Urinary bladder (tissue), 4 donors: ENCODE data around the gene INF2. TPM values are rescaled to one million over a fixed set of nuclear protein-coding genes. Genes with fewer than 3 reads are reported as not detected.
"Not testable (repeated sequence)": the region's sequence is repeated elsewhere in the genome, so short reads cannot be mapped to it uniquely, and the experiment has no call there.

ENCODE experiments used
- DNase-seq: peaks from one replicate; pipeline ENCODE4 v3.0.0-alpha.2; 2015; ENCODE audit errors: extremely low spot score
- H3K27ac ChIP-seq: one replicate; pipeline ENCODE4 v1.5.1; 2013; ENCODE audit warnings: low read depth, mild to moderate bottlenecking, moderate library complexity
- H3K36me3 ChIP-seq: one replicate; pipeline ENCODE4 v1.6.1; 2013; ENCODE audit warnings: mild to moderate bottlenecking, moderate library complexity; ENCODE audit not compliant: insufficient read depth
- H3K4me1 ChIP-seq: one replicate; pipeline ENCODE4 v1.6.1; 2013; ENCODE audit warnings: mild to moderate bottlenecking, moderate library complexity; ENCODE audit not compliant: insufficient read depth
- H3K4me3 ChIP-seq: one replicate; pipeline ENCODE4 v1.5.1; 2013; ENCODE audit warnings: low read depth, low read length
- WGBS: extraction: QIAGEN DNeasy Blood & Tissue Kit; methylation state at CpG from one replicate; pipeline ENCODE4 v1.1.7; 2013; 5-methylcytosine and 5-hydroxymethylcytosine counted together
- polyA plus RNA-seq: library from polyadenylated mRNA; stranded (reverse); fragments of 200-250 nt; gene quantifications from one replicate; pipeline ENCODE4 v1.2.3, GENCODE V29; 2013
- total RNA-seq: library from RNA; depleted of rRNA; stranded (reverse); fragments of >200 nt; gene quantifications from one replicate; pipeline ENCODE4 v1.2.3, GENCODE V29; 2014
- donor health status: healthy with polysubstance abuse.
- donor health status: healthy.

Gene INF2
- total and polyA plus RNA-seq, 2 donors = 20.6 to 54.2 TPM

- no peaks in the 10 kb centered on the region for H3K4me1 ChIP-seq
- DNase-seq = no peak
- H3K4me3 ChIP-seq = no peak overlapping the region
- H3K27ac ChIP-seq = no peak overlapping the region
- 84% methylated on average over 20 of the region's 20 CpGs for WGBS
- no peaks in the 10 kb centered on the region for H3K36me3 ChIP-seq
These were observed 37.5 kb upstream of the INF2 start for GRCh38 chr14:104651876-104652260.

- no peaks in the 10 kb centered on the region for H3K36me3 ChIP-seq
- no peak for DNase-seq
- H3K4me3 ChIP-seq = no peak overlapping the region
- no peaks in the 10 kb centered on the region for H3K4me1 ChIP-seq
- no peak overlapping the region for H3K27ac ChIP-seq
- WGBS = 95% methylated on average over 9 of the region's 9 CpGs
These were observed 37.0 kb upstream of the INF2 start for GRCh38 chr14:104652386-104652785.

- 97% methylated on average over 52 of the region's 52 CpGs for WGBS
- not testable (repeated sequence) for H3K27ac ChIP-seq, DNase-seq, H3K4me3 ChIP-seq, H3K4me1 ChIP-seq, H3K36me3 ChIP-seq
These were observed 36.1 kb upstream of the INF2 start for GRCh38 chr14:104653130-104653920.

- Histone ChIP-seq H3K36me3 (no peaks in the 10 kb centered on the region), H3K4me3 (no peak overlapping the region), H3K27ac (no peak overlapping the region), H3K4me1 (no peaks in the 10 kb centered on the region)
- DNase-seq = no peak
- 83% methylated on average over 6 of the region's 6 CpGs for WGBS
These were observed 35.3 kb upstream of the INF2 start for GRCh38 chr14:104654119-104654518.

GRCh38 chr14:104655128-104655848, 34.1 kb upstream of the INF2 start:
- WGBS = 88% methylated on average over 14 of the region's 14 CpGs
- Histone ChIP-seq H3K4me3 (no peak overlapping the region), H3K36me3 (no peaks in the 10 kb centered on the region), H3K27ac (no peak overlapping the region), H3K4me1 (no peaks in the 10 kb centered on the region)
- DNase-seq = no peak

GRCh38 chr14:104656014-104656714, 33.3 kb upstream of the INF2 start:
- Histone ChIP-seq H3K27ac (no peak overlapping the region), H3K4me3 (no peak overlapping the region), H3K4me1 (no peaks in the 10 kb centered on the region), H3K36me3 (no peaks in the 10 kb centered on the region)
- 68% methylated on average over 29 of the region's 29 CpGs for WGBS
- DNase-seq = no peak

- WGBS = 63% methylated on average over 8 of the region's 8 CpGs
- Histone ChIP-seq H3K27ac (no peak overlapping the region), H3K4me1 (no peaks in the 10 kb centered on the region), H3K36me3 (no peaks in the 10 kb centered on the region), H3K4me3 (no peak overlapping the region)
- no peak for DNase-seq
These were observed 32.3 kb upstream of the INF2 start for GRCh38 chr14:104657101-104657524.

- no peaks in the 10 kb centered on the region for H3K4me1 ChIP-seq
These were observed 31.7 kb upstream of the INF2 start for GRCh38 chr14:104657563-104658324.

GRCh38 chr14:104658325-104658712, 31.1 kb upstream of the INF2 start:
- H3K4me1 ChIP-seq = no peaks in the 10 kb centered on the region
- DNase-seq = no peak
- no peaks in the 10 kb centered on the region for H3K36me3 ChIP-seq
- H3K4me3 ChIP-seq = no peak overlapping the region
- H3K27ac ChIP-seq = no peak overlapping the region
- 94% methylated on average over 15 of the region's 15 CpGs for WGBS

More at GRCh38 chr14:104657563-104658324, 31.7 kb upstream of the INF2 start:
- Histone ChIP-seq H3K36me3 (no peaks in the 10 kb centered on the region), H3K27ac (no peak overlapping the region), H3K4me3 (no peak overlapping the region)
- no peak for DNase-seq
- WGBS = 76% methylated on average over 17 of the region's 17 CpGs

GRCh38 chr14:104659146-104659545, 30.3 kb upstream of the INF2 start:
- Histone ChIP-seq H3K4me3 (no peak overlapping the region), H3K4me1 (no peaks in the 10 kb centered on the region), H3K36me3 (no peaks in the 10 kb centered on the region), H3K27ac (no peak overlapping the region)
- 75% methylated on average over 5 of the region's 5 CpGs for WGBS
- no peak for DNase-seq

- Histone ChIP-seq H3K4me3 (no peak overlapping the region), H3K4me1 (no peaks in the 10 kb centered on the region), H3K36me3 (no peaks in the 10 kb centered on the region), H3K27ac (no peak overlapping the region)
- WGBS = 45% methylated on average over 43 of the region's 43 CpGs
- no peak for DNase-seq
These were observed 29.5 kb upstream of the INF2 start for GRCh38 chr14:104659764-104660523.

GRCh38 chr14:104660597-104660996, 28.8 kb upstream of the INF2 start:
- whole genome bisulfite sequencing = 75% methylated on average over 13 of the region's 13 CpGs
- Histone ChIP-seq H3K27ac (no peak overlapping the region), H3K4me1 (no peaks in the 10 kb centered on the region), H3K36me3 (no peaks in the 10 kb centered on the region), H3K4me3 (no peak overlapping the region)
- DNase-seq = no peak

- no peaks in the 10 kb centered on the region for H3K36me3 ChIP-seq
- no peak for DNase-seq
- H3K4me3 ChIP-seq = no peak overlapping the region
These were observed 28.3 kb upstream of the INF2 start for GRCh38 chr14:104661086-104661485.

More at GRCh38 chr14:104661086-104661485, 28.3 kb upstream of the INF2 start:
- no peaks in the 10 kb centered on the region for H3K4me1 ChIP-seq
- WGBS = 80% methylated on average over 2 of the region's 2 CpGs
- no peak overlapping the region for H3K27ac ChIP-seq
